Activated naive CD8-positive, alpha-beta T cell treated with anti-CD3 and anti-CD28 coated beads, Interleukin-2, amount 10 ng/mL, durations not matched to agents 7 days and 5 days (primary cell): ENCODE data around the gene RGL3. TPM values are rescaled to one million over a fixed set of nuclear protein-coding genes. Genes with fewer than 3 reads are reported as not detected.
A peak's percentile ranks its signal among the peaks of the same experiment; 100 is the strongest.
"Not testable (repeated sequence)": the region's sequence is repeated elsewhere in the genome, so short reads cannot be mapped to it uniquely, and the experiment has no call there.

Experiments
- ATAC-seq: fragments of 150-1000 bp; cut with Tn5 transposase; one replicate; pipeline ENCODE4 v1.10.0; 2021; ENCODE audit warnings: low read depth, moderate library complexity
- POLR2A ChIA-PET: fragments of 350-600 bp; sonication (Branson Sonifier 250); formaldehyde crosslinking; loops from one replicate; lab custom pipeline; 2021; ENCODE audit warnings: antibody characterized with exemption; lab: Charles Lee
- DNase-seq: peaks from one replicate; pipeline ENCODE4 v3.0.0; 2021
- H3K27ac Mint-ChIP-seq: one replicate; pipeline ENCODE4 v1.8.0; 2022; ENCODE audit warnings: mild to moderate bottlenecking, mixed read lengths
- H3K27me3 Mint-ChIP-seq: one replicate; pipeline ENCODE4 v1.8.0; 2022; ENCODE audit warnings: mild to moderate bottlenecking, moderate library complexity, mixed read lengths
- H3K36me3 Mint-ChIP-seq: one replicate; pipeline ENCODE4 v1.8.0; 2021; ENCODE audit warnings: mild to moderate bottlenecking, mixed read lengths
- H3K4me1 Mint-ChIP-seq: one replicate; pipeline ENCODE4 v1.8.0; 2021; ENCODE audit warnings: mixed read lengths
- H3K4me3 Mint-ChIP-seq: one replicate; pipeline ENCODE4 v1.8.0; 2022; ENCODE audit warnings: mild to moderate bottlenecking, moderate library complexity, mixed read lengths
- H3K9me3 Mint-ChIP-seq: one replicate; pipeline ENCODE4 v1.8.0; 2021; ENCODE audit warnings: mixed read lengths
- total RNA-seq, 2 experiments: library from RNA; stranded (reverse); gene quantifications; one replicate each; pipeline ENCODE4 v1.2.3, GENCODE V29; 2021

Gene RGL3
- total RNA-seq, 2 experiments from 2014 or later: not detected

DNA sequence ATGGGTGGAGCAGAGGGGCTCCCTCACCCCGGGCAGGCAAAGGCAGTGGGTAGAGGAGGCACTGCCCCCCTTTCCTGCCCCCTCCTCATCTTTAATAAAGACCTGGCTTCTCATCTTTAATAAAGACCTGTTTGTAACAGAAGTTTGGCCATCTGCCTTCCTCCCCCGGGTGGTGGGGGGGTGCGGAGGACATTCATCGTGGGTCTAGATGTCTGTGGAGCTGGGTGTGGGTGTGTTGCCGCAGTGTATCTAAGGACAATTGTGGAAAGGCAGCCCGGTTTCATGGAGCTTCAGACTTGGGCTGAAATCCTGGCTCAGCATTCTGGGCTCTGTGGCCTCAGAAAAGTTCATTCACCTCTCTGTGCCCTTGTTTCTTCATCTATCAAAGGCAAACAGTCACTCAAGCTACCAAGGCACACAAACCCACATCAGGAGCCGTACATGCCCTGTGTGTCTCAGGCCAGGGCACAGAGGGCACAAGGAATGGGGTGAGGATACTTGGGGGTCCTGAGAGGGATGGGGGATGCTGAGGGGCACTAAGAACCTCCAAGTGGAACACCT, 53.5 kb downstream of the RGL3 start:
- H3K27ac Mint-ChIP-seq: no peak overlapping the region
- peaks cover 2% of the 10 kb centered on the region for H3K36me3 Mint-ChIP-seq
- H3K4me3 Mint-ChIP-seq: no peak overlapping the region
- no peaks in the 10 kb centered on the region for H3K9me3 Mint-ChIP-seq
- POLR2A ChIA-PET: no interaction called here
- no peak for DNase-seq
- no peaks in the 10 kb centered on the region for H3K27me3 Mint-ChIP-seq
- peaks cover 1% of the 10 kb centered on the region for H3K4me1 Mint-ChIP-seq
- ATAC-seq: no peak

- peaks cover 1% of the 10 kb centered on the region for H3K36me3 Mint-ChIP-seq
- H3K27me3 Mint-ChIP-seq: no peaks in the 10 kb centered on the region
- no peak for ATAC-seq
- no peak for DNase-seq
- POLR2A ChIA-PET: interaction anchor here (0.6 kb wide), 1 partner anchor 12 kb away, joined by 4 read pairs; no protein-coding TSS in a partner anchor
- H3K9me3 Mint-ChIP-seq: no peaks in the 10 kb centered on the region
- no peak overlapping the region for H3K4me3 Mint-ChIP-seq
- H3K27ac Mint-ChIP-seq: no peak overlapping the region
- H3K4me1 Mint-ChIP-seq: peaks cover 1% of the 10 kb centered on the region
Observed at GRCh38 chr19:11364935-11365334, 54.2 kb downstream of the RGL3 start.

DNA sequence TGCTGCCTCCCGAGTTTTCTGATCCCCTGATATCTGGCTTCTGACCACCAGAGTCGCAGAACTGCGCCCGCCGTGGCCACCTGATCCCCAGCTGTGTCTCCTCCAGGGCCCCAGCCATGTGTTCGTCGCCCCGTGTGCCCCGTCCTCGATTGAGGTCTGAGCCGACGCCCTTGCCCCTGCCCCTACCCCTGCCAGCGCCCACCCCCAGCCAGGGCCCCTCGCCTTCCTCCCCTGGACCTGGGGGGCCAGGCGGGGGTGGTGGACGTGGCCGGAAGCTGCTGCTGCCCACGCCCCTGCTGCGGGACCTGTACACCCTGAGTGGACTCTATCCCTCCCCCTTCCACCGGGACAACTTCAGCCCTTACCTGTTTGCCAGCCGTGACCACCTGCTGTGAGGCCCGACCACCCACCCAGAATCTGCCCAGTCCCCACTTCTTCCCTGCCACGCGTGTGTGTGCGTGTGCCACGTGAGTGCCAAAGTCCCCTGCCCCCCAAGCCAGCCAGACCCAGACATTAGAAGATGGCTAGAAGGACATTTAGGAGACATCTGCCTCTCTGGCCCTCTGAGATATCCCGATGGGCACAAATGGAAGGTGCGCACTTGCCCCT, 54.7 kb downstream of the RGL3 start:
- Mint-ChIP-seq H3K4me3 (no peak overlapping the region), H3K4me1 (peaks cover 1% of the 10 kb centered on the region), H3K27ac (no peak overlapping the region), H3K36me3 (peaks cover 1% of the 10 kb centered on the region), H3K27me3 (no peaks in the 10 kb centered on the region), H3K9me3 (no peaks in the 10 kb centered on the region)
- DNase-seq: no peak
- POLR2A ChIA-PET: interaction anchor here (0.6 to 1.2 kb wide), 2 partner anchors 13 to 17 kb away, joined by 3 to 4 read pairs; no protein-coding TSS in a partner anchor
- ATAC-seq: no peak

GRCh38 chr19:11363881-11364280, 55.2 kb downstream of the RGL3 start:
- POLR2A ChIA-PET: interaction anchor here (1.2 kb wide), 1 partner anchor 17 kb away, joined by 3 read pairs; no protein-coding TSS in a partner anchor
- Mint-ChIP-seq H3K4me3 (no peak overlapping the region), H3K4me1 (peaks cover 1% of the 10 kb centered on the region), H3K27me3 (peaks cover 3% of the 10 kb centered on the region), H3K36me3 (peaks cover 1% of the 10 kb centered on the region), H3K27ac (no peak overlapping the region), H3K9me3 (no peaks in the 10 kb centered on the region)
- ATAC-seq (no peak), DNase-seq (no peak)

GRCh38 chr19:11361771-11362731, 57.1 kb downstream of the RGL3 start:
- DNase-seq (no peak), ATAC-seq (no peak)
- H3K4me1 Mint-ChIP-seq: peaks cover 1% of the 10 kb centered on the region
- peaks cover 1% of the 10 kb centered on the region for H3K36me3 Mint-ChIP-seq
- H3K9me3 Mint-ChIP-seq: no peaks in the 10 kb centered on the region
- H3K27me3 Mint-ChIP-seq: peaks cover 10% of the 10 kb centered on the region
- H3K27ac Mint-ChIP-seq: no peak overlapping the region
- POLR2A ChIA-PET: interaction anchor here (1.1 kb wide), 1 partner anchor 38 kb away, joined by 4 read pairs; no protein-coding TSS in a partner anchor
- no peak overlapping the region for H3K4me3 Mint-ChIP-seq

- no peak overlapping the region for H3K27ac Mint-ChIP-seq
- no peaks in the 10 kb centered on the region for H3K9me3 Mint-ChIP-seq
Observed at GRCh38 chr19:11361037-11361770, 57.9 kb downstream of the RGL3 start.

DNA sequence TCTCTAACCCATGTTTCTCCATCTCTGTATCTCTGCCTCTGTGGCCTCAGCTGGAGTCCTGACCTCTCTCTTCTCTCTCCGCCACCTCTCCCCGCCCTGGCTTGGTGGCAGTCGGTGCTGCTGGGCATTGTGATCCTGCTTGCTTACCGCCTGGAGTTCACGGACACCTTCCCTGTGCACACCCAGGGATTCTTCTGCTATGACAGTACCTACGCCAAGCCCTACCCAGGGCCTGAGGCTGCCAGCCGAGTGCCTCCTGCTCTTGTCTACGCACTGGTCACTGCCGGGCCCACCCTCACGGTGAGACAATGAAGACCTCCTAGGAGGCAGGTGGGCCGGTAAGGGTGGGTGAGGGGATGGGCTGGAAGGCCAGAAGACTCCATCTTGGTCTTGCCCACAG, 59.7 kb downstream of the RGL3 start:
- Mint-ChIP-seq H3K4me1 (peaks cover 7% of the 10 kb centered on the region), H3K36me3 (peaks cover 2% of the 10 kb centered on the region), H3K27ac (no peak overlapping the region), H3K9me3 (no peaks in the 10 kb centered on the region), H3K27me3 (peaks cover 22% of the 10 kb centered on the region), H3K4me3 (no peak overlapping the region)
- ATAC-seq: no peak
- POLR2A ChIA-PET: no interaction called here
- no peak for DNase-seq

More at GRCh38 chr19:11361037-11361770, 57.9 kb downstream of the RGL3 start:
- ATAC-seq (no peak), DNase-seq (no peak)
- H3K4me1 Mint-ChIP-seq: peaks cover 1% of the 10 kb centered on the region
- POLR2A ChIA-PET: interaction anchor here (1.1 kb wide), 1 partner anchor 37 kb away, joined by 4 read pairs; no protein-coding TSS in a partner anchor
- H3K4me3 Mint-ChIP-seq: no peak overlapping the region
- H3K27me3 Mint-ChIP-seq: peaks cover 16% of the 10 kb centered on the region
- H3K36me3 Mint-ChIP-seq: no peaks in the 10 kb centered on the region

- no peak for DNase-seq
- Mint-ChIP-seq H3K27me3 (peaks cover 24% of the 10 kb centered on the region), H3K4me1 (peaks cover 7% of the 10 kb centered on the region), H3K36me3 (peaks cover 2% of the 10 kb centered on the region), H3K4me3 (no peak overlapping the region), H3K9me3 (no peaks in the 10 kb centered on the region), H3K27ac (no peak overlapping the region)
- no peak for ATAC-seq
- POLR2A ChIA-PET: no interaction called here
Observed at GRCh38 chr19:11356676-11357550, 62.2 kb downstream of the RGL3 start.

- POLR2A ChIA-PET: no interaction called here
- ATAC-seq (no peak), DNase-seq (no peak)
- H3K36me3 Mint-ChIP-seq: peaks cover 2% of the 10 kb centered on the region
- peaks cover 5% of the 10 kb centered on the region for H3K4me1 Mint-ChIP-seq
- no peaks in the 10 kb centered on the region for H3K9me3 Mint-ChIP-seq
- peaks cover 24% of the 10 kb centered on the region for H3K27me3 Mint-ChIP-seq
- H3K4me3 Mint-ChIP-seq: peak overlapping the region; percentile 62
- no peak overlapping the region for H3K27ac Mint-ChIP-seq
Observed at GRCh38 chr19:11356074-11356397, 63.1 kb downstream of the RGL3 start.

- no peak within 1 kb of the TSS for H3K27ac Mint-ChIP-seq
- peaks cover 2% of the 10 kb centered on the region for H3K36me3 Mint-ChIP-seq
- POLR2A ChIA-PET: no interaction called here
- H3K27me3 Mint-ChIP-seq: peaks cover 24% of the 10 kb centered on the region
- H3K4me1 Mint-ChIP-seq: peaks cover 5% of the 10 kb centered on the region
- H3K4me3 Mint-ChIP-seq: peak within 1 kb of the TSS; percentile 62
- ATAC-seq (peak; percentile 82), DNase-seq (peak; percentile 87)
- H3K9me3 Mint-ChIP-seq: no peaks in the 10 kb centered on the region
Observed at GRCh38 chr19:11355160-11356073, 63.7 kb downstream of the RGL3 start, which contains the start of gene PLPPR2. Gene PLPPR2, plus strand, starts transcription at chr19:11355432. Its CDS starts 2,242 bp downstream, at chr19:11357674.

- H3K27ac Mint-ChIP-seq, H3K9me3 Mint-ChIP-seq, H3K4me3 Mint-ChIP-seq, DNase-seq, H3K4me1 Mint-ChIP-seq, POLR2A ChIA-PET, ATAC-seq, H3K36me3 Mint-ChIP-seq: not testable (repeated sequence)
- H3K27me3 Mint-ChIP-seq: peaks cover 22% of the 10 kb centered on the region
Observed at GRCh38 chr19:11354102-11354501, 65.0 kb downstream of the RGL3 start.
